Middle frontal gyrus (tissue), 1 donor: ENCODE measurements around the gene PRDM4.
"Not testable (repeated sequence)": the region's sequence is repeated elsewhere in the genome, so short reads cannot be mapped to it uniquely, and the experiment has no call there.

Source experiments
- DNase-seq: peaks from one replicate; pipeline ENCODE4 v3.0.0-alpha.2; 2015; ENCODE audit warnings: low spot score; ENCODE audit errors: extremely low spot score

Gene PRDM4

GRCh38 chr12:107774349-107775029 lies 13.6 kb upstream of the PRDM4 start, which contains the start of gene ASCL4:
Gene ASCL4, plus strand, starts transcription at chr12:107774704. Its CDS starts 515 bp downstream, at chr12:107775219.
- no peak for DNase-seq

GRCh38 chr12:107767466-107767865 lies 6.5 kb upstream of the PRDM4 start:
- DNase-seq = no peak

- no peak for DNase-seq
Observed at GRCh38 chr12:107765316-107765715, 4.4 kb upstream of the PRDM4 start.

GRCh38 chr12:107764626-107765025 lies 3.7 kb upstream of the PRDM4 start:
- DNase-seq = no peak

- no peak for DNase-seq
Observed at GRCh38 chr12:107762874-107763273, 1.9 kb upstream of the PRDM4 start.

GRCh38 chr12:107761502-107761904 lies 566 bp upstream of the PRDM4 start:
- DNase-seq = no peak

- DNase-seq = no peak
Observed at GRCh38 chr12:107760207-107760808, 629 bp downstream of the PRDM4 start.

GRCh38 chr12:107759410-107759809 lies 1.5 kb downstream of the PRDM4 start:
- DNase-seq = no peak

GRCh38 chr12:107749083-107749482 lies 11.9 kb downstream of the PRDM4 start:
- DNase-seq = no peak

- DNase-seq = no peak
Observed at GRCh38 chr12:107748472-107748871, 12.5 kb downstream of the PRDM4 start.

GRCh38 chr12:107736914-107737313 lies 24.0 kb downstream of the PRDM4 start:
- DNase-seq = no peak

GRCh38 chr12:107735763-107736162 lies 25.2 kb downstream of the PRDM4 start:
- DNase-seq = no peak

- DNase-seq = no peak
Observed at GRCh38 chr12:107734139-107734538, 26.8 kb downstream of the PRDM4 start.

- no peak for DNase-seq
Observed at GRCh38 chr12:107732365-107732764, 28.6 kb downstream of the PRDM4 start.

- no peak for DNase-seq
Observed at GRCh38 chr12:107731366-107731765, 29.6 kb downstream of the PRDM4 start.

GRCh38 chr12:107730618-107731341 lies 30.2 kb downstream of the PRDM4 start:
- DNase-seq = no peak

GRCh38 chr12:107727742-107728141 lies 33.2 kb downstream of the PRDM4 start:
- DNase-seq = not testable (repeated sequence)

- DNase-seq = not testable (repeated sequence)
Observed at GRCh38 chr12:107727327-107727726, 33.6 kb downstream of the PRDM4 start.

- no peak for DNase-seq
Observed at GRCh38 chr12:107718606-107719005, 42.3 kb downstream of the PRDM4 start.

- no peak for DNase-seq
Observed at GRCh38 chr12:107715780-107716179, 45.2 kb downstream of the PRDM4 start.

GRCh38 chr12:107705522-107705921 lies 55.4 kb downstream of the PRDM4 start:
- not testable (repeated sequence) for DNase-seq

- no peak for DNase-seq
Observed at GRCh38 chr12:107704041-107704440, 56.9 kb downstream of the PRDM4 start.
